ENCODE measurements around the gene CHIT1.
"Not testable (repeated sequence)": the region's sequence is repeated elsewhere in the genome, so short reads cannot be mapped to it uniquely, and the experiment has no call there.

The CHIT1 gene

DNA sequence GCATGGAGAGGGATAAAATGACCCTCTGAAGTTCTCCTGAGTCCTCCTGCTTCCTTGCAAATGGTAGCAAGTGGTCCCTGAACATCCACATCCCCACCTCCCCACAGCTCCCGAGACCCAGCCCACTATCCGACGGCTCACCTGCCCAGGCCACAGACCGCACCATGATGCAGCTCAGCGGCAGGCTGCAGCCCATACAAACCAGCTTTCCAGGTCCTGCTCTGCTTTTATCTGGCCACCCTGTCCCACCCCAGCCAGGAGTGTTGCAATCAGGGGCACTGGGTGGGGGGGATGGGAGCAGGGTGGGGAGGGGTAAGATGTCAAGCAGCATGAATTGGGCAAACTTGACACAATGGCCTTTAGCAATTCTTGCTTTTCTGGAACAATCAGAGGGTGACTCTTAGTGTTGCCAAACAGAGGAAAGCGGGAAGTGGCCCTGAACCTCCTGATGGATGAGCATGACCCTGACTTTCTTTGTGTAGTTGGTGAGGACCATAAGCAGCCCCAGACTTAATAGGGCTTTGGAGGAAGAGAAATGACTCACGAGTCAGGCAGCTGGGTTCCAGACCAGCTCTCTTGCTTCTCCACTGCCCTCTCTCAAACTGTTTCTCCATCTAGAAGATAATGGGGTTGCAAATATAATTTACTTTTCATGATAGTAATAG lies at the start of gene CHIT1:
TSS of gene CHIT1 (minus strand) at position 203 of the 665 bp plus-strand sequence. CDS start at position 166, 37 bp downstream.
- DNase-seq (ENCODE audit: low spot score), result no peak

DNA sequence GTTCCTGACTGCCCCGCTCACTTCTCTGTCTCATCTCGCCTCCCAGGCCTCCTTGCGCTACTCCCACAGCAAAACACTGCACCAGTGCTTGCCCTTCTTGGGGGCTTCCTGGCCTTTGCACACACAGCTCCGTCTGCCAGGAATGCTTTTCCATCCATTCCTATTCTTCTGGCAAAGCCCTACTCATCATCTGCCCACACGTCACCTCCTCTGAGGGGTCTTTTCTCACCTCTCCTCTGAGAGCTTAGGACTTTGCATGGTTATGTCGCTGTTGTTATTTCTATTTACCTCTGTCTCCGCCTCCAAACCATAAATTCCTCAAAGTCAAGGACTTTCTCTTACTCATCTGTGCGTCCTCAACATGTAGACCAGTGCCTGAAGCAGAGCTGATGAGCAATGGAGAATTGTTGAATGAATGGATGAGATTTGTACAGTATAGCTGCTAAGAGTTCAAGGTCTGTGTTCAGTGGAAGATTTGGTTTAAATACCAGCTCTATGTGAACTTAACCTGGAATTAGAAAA lies 49.5 kb upstream of the CHIT1 start:
- no peak for DNase-seq (ENCODE audit: low spot score)

DNA sequence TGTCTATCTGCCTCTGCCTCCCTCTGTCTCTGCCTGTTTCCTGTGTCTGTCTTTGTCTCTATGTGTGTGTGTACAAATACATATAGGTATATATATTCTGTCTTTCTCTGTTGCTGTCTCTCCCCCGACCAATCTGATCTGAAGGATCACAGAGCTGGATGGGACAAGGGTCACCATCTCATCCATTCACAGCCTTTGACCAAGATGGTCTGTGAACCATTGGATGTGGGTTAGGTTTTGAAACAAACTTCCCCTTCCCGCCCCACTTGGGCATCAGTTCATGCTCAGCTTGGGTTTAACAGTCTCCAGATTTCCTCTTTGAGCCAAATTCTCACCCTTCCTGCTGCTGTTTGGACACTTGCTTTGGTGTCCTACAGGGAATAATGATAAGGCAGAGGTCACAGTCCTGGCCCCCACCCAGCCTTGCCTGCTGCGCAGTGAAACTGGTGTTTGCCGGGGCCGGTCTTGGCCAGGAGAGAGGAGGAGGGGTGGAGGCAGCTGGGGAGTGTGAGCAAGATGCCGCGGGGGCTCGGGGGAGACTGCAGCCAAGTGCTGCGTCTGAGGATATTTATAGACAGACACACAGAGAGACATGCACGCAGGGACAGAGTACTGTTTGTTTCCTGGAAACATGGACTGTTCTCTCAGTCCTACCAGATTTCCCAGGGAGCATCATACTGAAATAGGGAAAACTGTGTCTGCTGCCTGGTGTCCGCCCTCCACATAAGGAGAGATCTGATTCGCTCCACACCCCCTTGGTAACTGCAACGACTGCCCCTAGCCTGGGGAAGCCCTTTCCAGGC lies 48.8 kb upstream of the CHIT1 start:
- DNase-seq (ENCODE audit: low spot score), result no peak

DNA sequence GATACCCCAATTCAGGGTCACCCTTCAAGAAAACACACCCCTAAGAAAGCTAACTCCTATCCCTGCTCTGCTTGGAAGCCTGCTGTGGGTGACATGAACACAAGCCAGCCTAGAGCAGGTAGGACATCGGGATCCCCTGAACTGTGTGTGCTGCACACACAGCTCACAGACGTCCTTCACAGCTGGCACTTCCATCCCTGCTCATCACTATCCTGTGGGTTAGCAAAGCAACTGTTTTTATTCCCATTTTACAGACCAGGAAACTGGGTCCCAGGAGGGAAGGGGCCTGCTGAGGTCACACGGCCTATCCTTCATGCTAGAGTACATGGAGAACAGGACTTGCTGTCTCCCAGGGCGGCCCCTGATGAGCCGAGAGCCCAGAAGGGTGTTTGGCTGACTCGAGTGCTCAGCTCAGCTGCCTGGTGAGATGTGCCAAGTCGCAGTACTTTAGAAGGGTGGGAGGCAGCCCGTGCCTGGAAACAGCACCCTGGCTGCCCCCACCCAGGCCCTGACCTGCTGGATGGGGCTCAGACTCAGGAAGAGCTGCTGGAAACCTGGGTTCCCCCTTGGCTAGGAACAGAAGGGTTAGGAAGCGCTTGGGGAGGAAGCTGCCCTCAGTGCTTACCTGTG lies 47.6 kb upstream of the CHIT1 start:
- DNase-seq (ENCODE audit: low spot score), result no peak

DNA sequence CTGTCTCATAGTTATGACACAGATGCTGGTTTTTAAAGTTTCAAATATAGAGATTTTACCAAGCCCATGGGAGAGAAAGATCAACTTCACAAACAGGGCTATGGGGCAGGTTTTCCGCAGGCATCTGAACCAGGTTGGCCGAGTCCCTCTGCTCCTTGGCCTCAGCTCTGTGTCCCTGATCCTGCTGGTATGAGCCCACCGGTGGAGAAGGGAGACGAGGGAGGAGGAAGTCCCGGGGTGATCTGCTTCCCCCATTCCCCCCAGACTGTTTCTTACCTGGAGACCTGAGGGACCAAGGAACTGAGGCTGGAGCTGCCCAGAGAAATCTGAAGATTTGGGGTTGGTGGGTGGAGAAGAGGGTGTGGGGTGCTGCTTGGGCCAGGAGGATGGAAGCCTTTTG lies 46.9 kb upstream of the CHIT1 start:
- DNase-seq (ENCODE audit: low spot score), result no peak

DNA sequence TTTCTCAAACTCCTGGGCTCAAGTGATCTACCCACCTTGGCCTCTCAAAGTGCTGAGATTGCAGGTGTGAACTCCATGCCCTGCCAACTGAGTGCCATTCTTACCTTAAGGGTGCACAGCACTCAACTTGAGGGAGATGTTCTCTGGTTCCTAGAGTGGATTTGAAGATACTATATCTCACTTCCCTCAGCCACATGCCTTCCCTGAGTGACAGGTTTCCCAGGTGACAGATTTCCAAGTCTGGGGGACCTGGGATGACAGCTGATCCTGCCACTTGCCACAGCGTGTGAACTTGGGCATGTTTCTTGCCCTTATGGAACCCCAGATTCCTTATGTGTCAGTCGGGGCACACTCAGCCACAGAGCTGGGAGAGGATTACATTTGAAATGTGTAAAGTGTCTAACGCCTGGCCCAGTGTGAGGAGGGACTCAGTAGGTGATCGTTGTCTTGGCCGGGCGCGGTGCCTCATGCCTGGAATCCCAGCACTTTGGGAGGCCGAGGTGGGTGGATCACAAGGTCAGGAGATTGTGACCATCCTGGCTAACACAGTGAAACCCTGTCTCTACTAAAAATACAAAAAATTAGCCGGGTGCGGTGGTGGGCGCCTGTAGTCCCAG lies 46.3 kb upstream of the CHIT1 start:
- no peak for DNase-seq (ENCODE audit: low spot score)

DNA sequence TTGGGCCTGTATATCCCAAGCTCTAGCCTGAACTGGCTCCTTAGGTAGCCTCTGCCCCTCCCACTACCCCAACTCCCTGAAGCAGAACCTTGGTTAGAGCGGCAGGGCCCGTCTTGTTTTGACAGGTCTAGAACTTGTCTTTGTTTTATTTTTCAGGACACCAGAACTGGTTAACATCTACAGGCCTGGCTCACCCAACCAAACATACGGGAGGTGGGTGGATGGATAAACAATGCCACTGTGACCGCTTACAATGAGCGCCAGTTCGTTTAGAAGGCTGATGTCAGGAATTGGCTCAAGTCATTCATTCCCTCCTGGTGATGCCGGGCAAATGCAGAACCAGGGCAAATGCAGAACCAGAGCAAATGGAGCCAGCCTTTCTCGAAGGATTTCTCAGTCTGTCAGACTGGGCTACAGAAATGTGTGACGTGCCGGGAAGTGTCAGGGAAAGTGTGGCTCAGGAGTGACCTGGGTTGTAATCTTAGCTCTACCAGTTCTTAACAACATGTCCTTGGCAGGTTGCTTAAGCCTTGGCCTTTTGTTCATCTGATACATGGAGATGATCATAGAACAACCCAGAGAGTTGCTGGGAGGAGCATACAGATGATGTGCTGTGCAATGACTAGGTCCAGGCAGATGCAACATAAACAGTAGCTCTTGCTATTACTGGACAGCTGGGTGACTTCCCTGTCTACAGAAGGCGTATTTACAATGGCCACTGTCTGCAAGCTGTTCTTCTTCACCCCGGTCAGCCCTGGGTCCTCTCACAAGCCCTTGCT lies 45.3 kb upstream of the CHIT1 start:
- no peak for DNase-seq (ENCODE audit: low spot score)

DNA sequence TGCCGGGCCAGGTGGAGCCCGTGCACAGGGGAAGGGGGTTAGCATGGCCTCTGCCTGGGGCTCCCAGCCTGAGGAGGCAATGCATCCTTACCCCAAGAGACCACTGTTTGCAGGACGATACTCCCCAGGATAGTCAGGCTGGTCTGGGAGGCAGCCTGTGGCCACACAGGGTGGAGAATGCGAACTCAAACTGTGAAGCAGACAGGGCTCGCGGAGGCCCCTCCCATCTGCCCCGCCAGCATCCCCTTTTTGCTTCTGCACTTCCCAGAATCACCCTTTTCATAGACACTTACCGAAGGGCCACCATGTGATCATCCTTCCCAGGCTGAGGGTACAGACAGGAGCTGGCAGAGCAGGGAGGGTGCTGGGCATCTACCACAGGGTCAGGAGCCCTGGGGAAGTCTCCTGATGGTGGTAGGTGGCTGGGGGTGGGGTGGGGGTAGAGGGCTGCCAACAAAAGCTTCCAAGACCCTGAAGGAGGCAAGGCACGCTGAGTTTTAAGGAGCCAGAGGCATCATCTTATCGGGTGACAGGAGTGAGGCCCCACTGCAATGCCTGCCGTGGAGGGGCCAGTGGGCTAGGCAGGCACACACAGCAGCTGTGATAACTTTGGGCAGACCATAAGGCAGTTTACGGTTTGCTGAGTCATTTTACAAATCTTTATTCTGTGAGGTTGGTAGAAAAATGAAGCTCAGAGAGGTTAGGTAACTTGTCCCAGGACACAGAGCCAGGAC lies 44.6 kb upstream of the CHIT1 start:
- DNase-seq (ENCODE audit: low spot score), result no peak

DNA sequence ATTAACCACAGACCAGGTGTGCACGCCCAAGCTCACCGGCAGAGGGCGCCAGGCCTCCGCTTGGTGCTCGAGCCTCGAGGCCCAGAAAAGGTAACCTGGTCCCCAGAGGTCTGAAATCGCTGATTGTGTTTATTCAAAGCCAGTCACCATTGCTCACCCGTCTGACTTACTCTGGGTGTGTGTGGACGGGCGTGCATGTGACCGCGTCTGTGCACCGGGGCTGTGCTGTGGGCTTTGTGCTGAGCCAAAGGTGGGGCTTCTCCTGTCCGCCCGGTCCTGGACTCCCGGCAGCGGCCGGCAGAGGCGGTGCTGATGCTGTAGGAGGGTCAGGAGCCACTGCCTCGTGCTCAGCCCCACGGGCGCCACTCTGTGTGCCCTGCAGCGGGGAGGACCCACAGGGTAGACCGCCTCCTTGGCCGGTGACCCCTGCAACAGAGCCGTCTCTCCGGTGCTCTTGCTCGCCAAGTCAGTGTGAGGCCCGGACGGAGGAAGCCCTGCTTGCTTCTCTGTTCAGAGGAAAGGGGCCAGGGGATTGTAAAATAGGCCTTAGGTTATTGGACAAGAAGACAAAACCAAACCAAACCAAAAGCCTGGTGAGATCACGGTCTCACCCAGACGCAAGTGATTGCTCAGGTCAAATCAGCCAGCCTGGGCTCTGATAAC lies 43.9 kb upstream of the CHIT1 start:
- peak; percentile 85 for DNase-seq (ENCODE audit: low spot score)

DNA sequence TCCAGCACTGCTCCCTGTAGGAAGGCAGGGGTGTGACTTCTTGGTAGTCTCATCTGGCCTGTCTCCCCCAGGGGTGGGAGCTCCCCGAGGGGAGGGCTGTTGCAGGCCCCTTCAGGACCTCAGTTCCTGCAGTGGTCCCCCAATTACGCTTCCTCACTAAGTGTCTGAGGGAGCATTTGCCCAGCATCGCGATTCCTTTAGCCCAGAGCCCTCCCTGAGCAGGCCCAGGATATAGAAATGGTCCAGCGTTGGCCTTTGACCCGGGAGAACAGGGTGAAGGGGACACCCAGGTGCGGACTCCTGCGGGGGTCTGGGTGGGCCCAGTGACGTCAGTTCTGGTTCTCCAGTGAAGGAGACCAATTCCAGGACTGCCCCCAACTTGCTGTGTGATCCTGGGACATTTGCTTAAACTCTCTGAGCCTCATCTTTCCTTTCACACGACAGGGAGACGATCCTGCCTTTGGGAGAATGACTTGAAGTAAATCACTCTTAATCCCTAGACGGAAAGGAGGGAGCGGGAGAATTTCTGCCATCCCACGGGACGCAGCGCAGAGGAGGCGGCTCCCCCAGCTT lies 43.2 kb upstream of the CHIT1 start:
- DNase-seq (ENCODE audit: low spot score), result no peak

DNA sequence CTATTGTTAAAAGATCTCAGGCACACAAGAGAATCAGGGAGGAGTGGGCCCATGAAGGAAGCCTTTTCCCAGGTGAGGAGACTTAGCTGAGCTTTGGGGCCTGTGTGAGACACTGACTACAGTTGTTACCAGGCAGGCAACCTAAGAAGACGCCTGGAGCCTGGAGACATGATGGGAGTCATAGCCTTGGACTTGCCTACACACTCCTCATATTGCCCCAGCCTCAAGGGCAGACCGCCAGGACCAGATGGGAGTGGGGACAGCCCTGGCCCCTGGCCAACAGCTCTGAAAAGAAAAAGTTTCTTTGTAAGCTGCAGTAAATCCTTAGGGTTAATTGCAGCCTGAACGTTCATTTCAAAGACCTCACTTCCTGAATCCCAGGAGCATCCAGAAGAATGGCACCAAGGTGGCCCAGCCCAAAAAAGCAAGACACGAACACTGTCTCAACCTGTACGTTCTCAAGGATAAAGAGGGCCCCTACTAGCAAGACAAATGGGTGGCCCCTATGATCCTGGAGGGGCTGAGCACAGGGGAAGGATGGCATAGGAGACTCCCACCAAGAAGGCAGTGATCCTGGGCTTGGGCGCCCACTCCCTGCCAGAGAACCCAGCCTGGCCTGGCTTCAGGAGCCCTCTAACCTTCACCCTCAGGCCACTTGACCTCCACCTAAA lies 42.6 kb upstream of the CHIT1 start:
- no peak for DNase-seq (ENCODE audit: low spot score)

DNA sequence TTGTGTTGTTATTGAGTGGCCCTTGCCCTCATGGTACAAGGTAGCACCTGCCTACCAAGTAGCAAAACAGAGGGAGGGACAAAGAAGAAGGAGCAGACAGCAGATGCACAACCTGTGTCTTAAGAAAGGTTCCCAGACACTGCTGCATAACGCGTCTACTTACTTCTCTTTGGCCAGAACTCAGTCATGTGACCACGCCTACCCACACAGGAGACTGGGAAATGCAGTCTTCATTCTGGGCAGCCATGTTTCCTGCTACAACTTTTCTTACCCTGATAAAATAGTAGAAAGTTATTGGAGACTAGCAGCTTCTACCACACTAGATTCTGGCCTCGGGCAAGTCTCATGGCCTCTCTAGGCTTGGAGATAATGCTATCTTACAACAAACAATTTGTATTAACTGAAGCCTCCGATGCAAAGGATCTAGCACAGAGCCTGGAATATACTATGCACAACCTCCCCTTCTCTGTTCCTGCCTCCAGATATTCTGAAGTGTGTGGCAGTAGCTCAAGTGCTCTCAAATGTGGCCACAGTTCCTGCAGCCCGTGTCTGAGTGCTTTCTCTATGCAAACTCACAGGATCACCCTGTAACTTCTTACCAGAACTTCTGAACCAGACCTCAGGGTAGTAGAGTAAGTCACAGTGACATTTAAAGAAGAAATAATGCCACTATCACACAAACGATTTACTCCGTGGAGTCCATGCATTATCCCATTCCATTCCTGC lies 41.7 kb upstream of the CHIT1 start:
- DNase-seq (ENCODE audit: low spot score), result no peak

DNA sequence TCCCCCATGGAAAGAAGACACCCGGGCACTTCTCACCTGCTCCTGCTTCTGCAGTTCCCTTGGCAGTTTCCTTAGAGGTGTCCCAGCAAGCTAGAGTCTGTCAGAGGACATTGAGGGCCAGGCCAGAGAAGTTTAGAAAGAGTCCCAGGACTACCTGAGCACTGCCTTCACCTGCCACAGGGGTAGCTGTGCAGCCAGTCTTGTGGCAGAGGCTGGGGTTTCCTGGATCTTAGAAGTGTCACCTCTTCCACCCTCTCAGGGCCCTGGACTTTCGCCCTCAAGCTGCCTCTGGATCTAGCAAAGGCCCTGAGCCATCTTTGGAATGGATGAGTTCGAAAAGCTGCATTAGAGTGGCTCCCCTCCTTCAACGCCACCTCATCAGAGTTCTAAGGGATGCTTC lies 41.0 kb upstream of the CHIT1 start:
- no peak for DNase-seq (ENCODE audit: low spot score)

DNA sequence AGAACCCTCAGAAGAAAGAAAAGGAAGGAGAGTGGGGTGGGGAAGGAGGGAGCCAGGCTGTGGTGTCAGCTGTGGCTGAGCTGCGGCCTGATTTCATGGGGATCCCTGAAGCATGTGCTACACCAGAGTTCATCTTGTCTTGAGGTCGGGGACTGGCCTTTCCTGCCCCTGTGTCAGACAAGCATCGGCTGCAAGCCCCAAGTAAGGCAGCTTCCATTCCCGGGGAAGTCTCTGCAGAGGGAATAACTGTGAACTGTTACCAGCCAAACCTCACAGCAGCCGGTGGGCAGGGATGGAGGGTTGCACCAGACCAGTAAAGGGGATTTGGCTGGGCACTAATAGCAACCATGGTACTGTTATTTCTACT lies 40.2 kb upstream of the CHIT1 start:
- DNase-seq (ENCODE audit: low spot score), result no peak

DNA sequence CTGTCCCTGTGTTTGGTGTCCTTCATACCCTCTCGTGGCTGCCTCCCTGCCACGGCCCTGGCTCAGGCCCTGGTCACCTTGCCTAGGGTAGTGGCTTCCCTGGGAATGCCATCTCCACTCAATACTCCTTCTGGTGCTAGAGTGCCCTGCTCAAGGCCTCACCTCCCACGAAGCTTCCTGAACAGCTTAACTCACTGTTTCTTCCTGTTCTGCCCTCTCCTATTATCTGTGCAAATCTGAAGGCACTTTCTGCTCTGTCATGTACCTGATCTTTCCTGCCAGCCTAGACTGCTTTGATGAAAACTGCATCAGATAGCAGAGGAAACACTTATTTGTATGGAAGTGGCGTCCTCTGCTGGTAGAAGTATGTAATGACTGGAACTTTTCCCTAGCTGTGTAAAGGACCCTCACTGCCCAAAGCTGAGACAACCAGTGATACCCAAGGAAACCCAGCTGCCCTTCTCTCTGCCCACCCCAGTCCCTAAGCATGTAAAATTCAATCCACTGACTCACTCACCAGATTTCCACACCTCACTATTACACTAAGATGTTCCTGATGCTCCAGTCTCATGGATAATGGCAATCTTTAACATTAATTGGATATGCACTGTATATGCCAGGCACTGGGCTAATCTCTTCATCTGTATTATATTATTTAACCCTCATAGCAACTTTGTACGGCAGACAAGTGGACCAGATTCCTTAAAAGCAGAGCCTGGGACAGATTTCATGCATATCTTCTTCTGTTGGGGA lies 39.6 kb upstream of the CHIT1 start:
- peak; percentile 59 for DNase-seq (ENCODE audit: low spot score)

DNA sequence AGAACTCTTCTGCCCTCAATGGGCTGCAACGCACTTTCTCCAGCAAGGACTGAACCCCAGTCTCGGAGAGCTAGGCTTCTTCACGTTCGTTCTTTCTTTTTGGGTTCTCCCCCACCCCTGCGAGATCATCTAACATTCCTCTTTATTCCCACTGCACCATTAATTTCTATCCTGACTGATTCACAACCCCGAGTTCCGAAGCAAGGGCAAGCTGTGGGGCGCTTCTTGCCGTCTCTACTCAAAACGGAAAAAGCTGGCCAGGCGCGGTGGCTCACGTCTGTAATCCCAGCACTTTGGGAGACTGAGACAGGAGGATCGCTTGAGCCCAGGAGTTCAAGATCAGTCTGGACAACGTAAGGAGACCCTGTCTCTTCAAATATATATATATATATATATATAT lies 38.4 kb upstream of the CHIT1 start:
- DNase-seq (ENCODE audit: low spot score), result no peak

DNA sequence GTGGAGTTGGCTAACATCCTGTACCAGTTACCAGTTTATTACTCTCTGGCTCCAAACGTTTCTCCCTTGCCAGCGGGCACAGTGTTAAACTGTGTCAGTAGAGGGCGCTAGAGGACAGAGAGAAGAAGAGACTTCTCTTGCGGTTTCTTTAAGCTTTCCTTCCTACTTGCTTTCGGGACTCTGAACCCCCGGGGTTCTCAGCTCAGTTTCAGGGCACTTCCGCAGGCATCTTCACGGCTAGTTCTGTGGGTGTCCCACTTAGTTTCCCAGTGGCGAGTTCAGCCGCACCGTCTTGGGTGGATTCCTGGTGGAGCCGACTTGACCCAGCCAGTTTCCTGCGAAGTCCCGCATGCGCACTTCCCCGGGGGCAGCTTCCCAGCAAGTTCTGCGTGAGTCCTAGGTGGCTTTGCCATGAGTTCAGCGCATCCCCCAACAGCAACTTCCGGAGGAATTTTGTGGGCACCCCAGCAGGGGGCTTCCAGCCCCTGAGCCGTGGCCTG lies 37.9 kb upstream of the CHIT1 start:
- peak; percentile 82 for DNase-seq (ENCODE audit: low spot score)

DNA sequence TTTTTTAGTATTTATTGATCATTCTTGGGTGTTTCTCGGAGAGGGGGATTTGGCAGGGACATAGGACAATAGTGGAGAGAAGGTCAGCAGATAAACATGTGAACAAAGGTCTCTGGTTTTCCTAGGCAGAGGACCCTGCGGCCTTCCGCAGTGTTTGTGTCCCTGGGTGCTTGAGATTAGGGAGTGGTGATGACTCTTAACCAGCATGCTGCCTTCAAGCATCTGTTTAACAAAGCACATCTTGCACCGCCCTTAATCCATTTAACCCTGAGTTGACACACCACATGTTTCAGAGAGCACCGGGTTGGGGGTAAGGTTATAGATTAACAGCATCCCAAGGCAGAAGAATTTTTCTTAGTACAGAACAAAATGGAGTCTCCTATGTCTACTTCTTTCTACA lies 36.7 kb upstream of the CHIT1 start:
- not testable (repeated sequence) for DNase-seq (ENCODE audit: low spot score)

Measured in LoVo (cell line).